Measurements from ENCODE around the gene SIAH2. TPM values are rescaled to one million over a fixed set of nuclear protein-coding genes. Genes with fewer than 3 reads are reported as not detected.

The SIAH2 gene
- total RNA-seq, 1 donor from 2014 or later: 39.7 TPM

DNA sequence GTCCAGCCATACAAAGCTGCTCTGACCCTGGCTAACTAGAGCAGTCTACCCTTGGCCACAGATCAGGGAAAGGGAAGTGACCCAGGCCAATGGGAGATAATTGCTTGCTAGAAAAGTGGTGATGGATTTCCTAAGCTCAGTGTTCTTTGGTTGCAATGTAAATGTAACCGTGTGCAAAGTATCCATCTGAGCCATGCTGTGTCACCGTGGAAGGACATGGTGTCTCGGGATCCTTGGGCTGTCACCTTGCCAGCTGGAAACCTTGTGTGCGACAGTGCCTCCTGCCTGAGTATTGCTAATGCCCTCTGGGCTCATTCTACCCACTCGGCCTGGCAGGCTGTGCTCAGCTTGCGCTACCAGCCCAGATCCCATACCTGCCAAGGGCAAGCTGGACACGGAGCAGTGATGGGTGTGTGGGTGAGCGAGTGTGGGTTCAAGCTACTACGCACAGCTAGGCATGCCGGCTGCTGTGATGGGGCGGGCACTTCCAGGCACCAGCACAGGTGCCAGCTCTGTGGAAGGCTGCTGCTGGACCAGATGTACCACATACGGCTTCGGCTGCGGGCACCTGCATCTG, 10.7 kb upstream of the SIAH2 start:
- TF ChIP-seq, protein P1, sequence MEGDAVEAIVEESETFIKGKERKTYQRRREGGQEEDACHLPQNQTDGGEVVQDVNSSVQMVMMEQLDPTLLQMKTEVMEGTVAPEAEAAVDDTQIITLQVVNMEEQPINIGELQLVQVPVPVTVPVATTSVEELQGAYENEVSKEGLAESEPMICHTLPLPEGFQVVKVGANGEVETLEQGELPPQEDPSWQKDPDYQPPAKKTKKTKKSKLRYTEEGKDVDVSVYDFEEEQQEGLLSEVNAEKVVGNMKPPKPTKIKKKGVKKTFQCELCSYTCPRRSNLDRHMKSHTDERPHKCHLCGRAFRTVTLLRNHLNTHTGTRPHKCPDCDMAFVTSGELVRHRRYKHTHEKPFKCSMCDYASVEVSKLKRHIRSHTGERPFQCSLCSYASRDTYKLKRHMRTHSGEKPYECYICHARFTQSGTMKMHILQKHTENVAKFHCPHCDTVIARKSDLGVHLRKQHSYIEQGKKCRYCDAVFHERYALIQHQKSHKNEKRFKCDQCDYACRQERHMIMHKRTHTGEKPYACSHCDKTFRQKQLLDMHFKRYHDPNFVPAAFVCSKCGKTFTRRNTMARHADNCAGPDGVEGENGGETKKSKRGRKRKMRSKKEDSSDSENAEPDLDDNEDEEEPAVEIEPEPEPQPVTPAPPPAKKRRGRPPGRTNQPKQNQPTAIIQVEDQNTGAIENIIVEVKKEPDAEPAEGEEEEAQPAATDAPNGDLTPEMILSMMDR (IDR thresholded peaks at IDR 0.05): no peak
- H3K27ac Mint-ChIP-seq (ENCODE audit: unreplicated experiment): no peak overlapping the region
- H3K4me1 Mint-ChIP-seq (ENCODE audit: low read depth): peaks cover 12% of the 10 kb centered on the region
- H3K4me3 Mint-ChIP-seq (ENCODE audit: unreplicated experiment): no peak overlapping the region
- no peaks in the 10 kb centered on the region for H3K36me3 Mint-ChIP-seq (ENCODE audit: low read depth)
- H3K9me3 Mint-ChIP-seq (ENCODE audit: low read depth): no peaks in the 10 kb centered on the region
- no peak for DNase-seq (ENCODE audit: low spot score)
- no peaks in the 10 kb centered on the region for H3K27me3 Mint-ChIP-seq (ENCODE audit: low read depth)

- no peaks in the 10 kb centered on the region for H3K27me3 Mint-ChIP-seq (ENCODE audit: low read depth)
- H3K27ac Mint-ChIP-seq (ENCODE audit: unreplicated experiment): no peak overlapping the region
- TF ChIP-seq, protein P1 (IDR thresholded peaks at IDR 0.05): no peak
- H3K4me1 Mint-ChIP-seq (ENCODE audit: low read depth): peaks cover 12% of the 10 kb centered on the region
- no peaks in the 10 kb centered on the region for H3K36me3 Mint-ChIP-seq (ENCODE audit: low read depth)
- H3K4me3 Mint-ChIP-seq (ENCODE audit: unreplicated experiment): no peak overlapping the region
- H3K9me3 Mint-ChIP-seq (ENCODE audit: low read depth): no peaks in the 10 kb centered on the region
- no peak for DNase-seq (ENCODE audit: low spot score)
Measured at GRCh38 chr3:150771600-150771999, 8.6 kb upstream of the SIAH2 start.

DNA sequence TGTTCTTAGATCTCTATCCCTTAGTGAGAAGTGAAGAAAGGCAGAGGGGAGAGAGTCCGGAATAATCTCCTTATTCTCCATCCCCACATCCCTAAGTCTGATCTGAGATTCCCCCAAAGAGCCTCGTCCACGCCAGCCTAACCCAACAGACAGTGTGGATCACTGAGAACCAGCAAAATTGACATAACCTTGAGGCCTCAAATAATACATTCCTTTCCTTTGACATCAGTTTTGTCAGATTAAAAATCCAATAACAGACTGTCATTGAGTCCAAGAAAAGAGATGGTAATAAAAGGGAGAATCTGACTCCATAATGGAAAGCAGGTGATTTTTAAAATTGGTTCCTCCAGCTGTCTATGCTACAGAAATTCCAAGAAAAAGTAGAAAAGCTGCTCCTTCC, 7.7 kb upstream of the SIAH2 start:
- no peaks in the 10 kb centered on the region for H3K9me3 Mint-ChIP-seq (ENCODE audit: low read depth)
- peaks cover 12% of the 10 kb centered on the region for H3K4me1 Mint-ChIP-seq (ENCODE audit: low read depth)
- TF ChIP-seq, protein P1 (IDR thresholded peaks at IDR 0.05): no peak
- no peaks in the 10 kb centered on the region for H3K27me3 Mint-ChIP-seq (ENCODE audit: low read depth)
- no peaks in the 10 kb centered on the region for H3K36me3 Mint-ChIP-seq (ENCODE audit: low read depth)
- no peak for DNase-seq (ENCODE audit: low spot score)
- no peak overlapping the region for H3K27ac Mint-ChIP-seq (ENCODE audit: unreplicated experiment)
- H3K4me3 Mint-ChIP-seq (ENCODE audit: unreplicated experiment): no peak overlapping the region

- H3K36me3 Mint-ChIP-seq (ENCODE audit: low read depth): no peaks in the 10 kb centered on the region
- H3K27ac Mint-ChIP-seq (ENCODE audit: unreplicated experiment): no peak overlapping the region
- H3K9me3 Mint-ChIP-seq (ENCODE audit: low read depth): no peaks in the 10 kb centered on the region
- H3K4me3 Mint-ChIP-seq (ENCODE audit: unreplicated experiment): no peak overlapping the region
- H3K4me1 Mint-ChIP-seq (ENCODE audit: low read depth): peaks cover 26% of the 10 kb centered on the region
- H3K27me3 Mint-ChIP-seq (ENCODE audit: low read depth): no peaks in the 10 kb centered on the region
- TF ChIP-seq, protein P1 (IDR thresholded peaks at IDR 0.05): no peak
- DNase-seq (ENCODE audit: low spot score): no peak
Measured at GRCh38 chr3:150766742-150767141, 3.8 kb upstream of the SIAH2 start.

DNA sequence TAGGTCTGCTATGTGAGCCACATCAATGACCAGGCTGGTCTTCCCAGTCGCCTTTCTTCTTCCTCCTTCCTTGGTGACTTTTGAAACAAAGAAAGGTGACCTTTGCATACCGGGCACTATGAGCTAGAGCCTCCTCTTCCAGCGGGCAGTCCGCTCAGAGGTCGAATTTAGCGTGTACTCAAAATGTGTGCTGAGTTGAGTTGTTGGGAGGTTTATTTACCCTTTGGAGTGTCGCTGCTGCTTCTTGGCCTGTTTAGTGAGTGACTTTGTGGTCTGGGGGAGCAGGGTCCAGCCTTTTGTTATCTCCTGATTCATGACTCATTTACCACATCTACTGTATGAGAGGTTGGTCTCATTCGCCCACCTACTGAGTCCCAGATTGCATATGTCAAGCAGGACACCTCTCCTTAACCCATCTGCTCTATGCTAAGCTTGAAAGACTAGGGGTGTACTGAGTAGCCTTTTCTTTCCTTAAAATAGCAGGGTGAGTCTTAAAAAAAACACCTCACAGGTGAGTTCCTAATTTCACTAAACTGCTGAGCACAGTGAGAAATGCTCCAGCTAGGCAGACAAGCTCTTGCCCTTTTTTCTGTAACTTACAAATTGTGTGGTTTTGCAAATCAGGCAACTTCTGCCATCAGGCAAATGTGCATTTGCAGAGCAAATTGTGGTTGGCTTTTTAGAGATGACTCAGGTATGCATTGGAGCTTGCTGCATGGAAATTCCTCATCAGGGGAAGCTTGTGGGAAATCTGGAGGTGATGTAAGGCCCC, 3.2 kb upstream of the SIAH2 start:
- no peaks in the 10 kb centered on the region for H3K36me3 Mint-ChIP-seq (ENCODE audit: low read depth)
- H3K27me3 Mint-ChIP-seq (ENCODE audit: low read depth): no peaks in the 10 kb centered on the region
- TF ChIP-seq, protein P1 (IDR thresholded peaks at IDR 0.05): no peak
- no peak overlapping the region for H3K4me3 Mint-ChIP-seq (ENCODE audit: unreplicated experiment)
- DNase-seq (ENCODE audit: low spot score): no peak
- H3K9me3 Mint-ChIP-seq (ENCODE audit: low read depth): no peaks in the 10 kb centered on the region
- no peak overlapping the region for H3K27ac Mint-ChIP-seq (ENCODE audit: unreplicated experiment)
- H3K4me1 Mint-ChIP-seq (ENCODE audit: low read depth): peaks cover 30% of the 10 kb centered on the region
